Measurements from ENCODE around the gene IDNK. TPM values are rescaled to one million over a fixed set of nuclear protein-coding genes. Genes with fewer than 3 reads are reported as not detected.

Gene IDNK
- 0.38 and 0.48 TPM in 2 replicates for total RNA-seq (2021; fragmentation: NEBNext Ultra II Directional; extraction: Animal tissue kit (Norgen Biotek cat#: 25700))
- polyA plus RNA-seq (2011; rRNA removed): 0.27 and 0.29 TPM in 2 replicates
- polyA plus RNA-seq (2011; cell fraction: cytosol; rRNA removed): 0.54 TPM
- 0.57 TPM for polyA plus RNA-seq (2011; cell fraction: nucleus; rRNA removed)
- polyA plus RNA-seq (2012, experiment 1 of 2): 0.47 to 1.3 TPM (median 0.80 TPM) in 4 replicates
- 0.50 TPM for polyA plus RNA-seq (2012, experiment 2 of 2)
- polyA plus RNA-seq (2013, experiment 1 of 2): 0.51 TPM
- polyA plus RNA-seq (2013, experiment 2 of 2): 0.53 TPM
- polyA minus RNA-seq (2011; rRNA and poly(A)+ RNA removed): 0.20 and 0.22 TPM in 2 replicates
- not detected for polyA minus RNA-seq (2011; cell fraction: cytosol; rRNA and poly(A)+ RNA removed)
- polyA minus RNA-seq (2011; cell fraction: nucleus; rRNA and poly(A)+ RNA removed): not detected
- long read RNA-seq, experiment 1: 0 reads
- long read RNA-seq, experiment 2: 0 reads

DNA sequence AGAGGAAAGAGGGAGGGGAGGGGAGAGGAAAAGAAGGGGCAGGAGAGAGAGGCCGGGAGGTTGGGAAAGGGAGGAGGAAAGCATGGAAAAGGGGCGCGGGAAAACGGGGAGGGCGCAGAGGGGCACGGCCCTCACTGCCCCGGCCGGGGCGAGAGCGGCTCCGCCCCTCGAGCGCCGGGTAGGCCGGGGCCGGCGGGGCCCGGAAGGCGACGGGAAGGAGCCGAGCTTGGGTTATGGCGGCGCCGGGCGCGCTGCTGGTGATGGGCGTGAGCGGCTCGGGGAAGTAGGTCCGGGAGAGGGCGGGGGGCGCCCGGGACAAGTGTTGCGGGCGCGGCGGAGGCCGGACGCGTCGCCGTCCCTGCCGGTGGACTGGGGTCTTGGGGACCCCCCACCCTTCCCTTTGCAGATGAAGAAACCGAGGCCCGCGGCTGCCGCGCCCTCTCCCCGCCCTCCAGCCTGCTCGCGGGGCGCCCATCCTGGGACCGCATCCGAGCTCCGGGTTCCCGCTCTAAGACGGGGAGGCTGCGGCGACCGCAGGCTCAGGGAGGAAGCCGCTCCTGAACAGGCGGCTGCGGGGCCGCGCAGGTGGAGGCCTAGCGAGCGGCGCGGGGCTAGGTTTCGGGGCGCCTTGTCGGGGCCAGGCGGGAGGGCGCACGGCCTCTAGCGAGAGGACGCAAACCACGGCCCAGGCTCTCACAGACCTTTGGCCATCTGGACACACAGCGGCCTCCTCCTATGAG lies at the start of gene IDNK:
Gene IDNK, plus strand, starts transcription at position 205 of the 740 bp plus-strand sequence. Its CDS starts 29 bp downstream, at position 234.
- H2BK15ac ChIP-seq (ENCODE audit: low read length): 0 out of 2 replicates have a peak within 1 kb of the TSS, but pooled peaks have one; percentile 61
- no peak within 1 kb of the TSS for H3K14ac ChIP-seq (ENCODE audit: insufficient read length)
- H3K4me1 ChIP-seq (replicated peaks in 1 of 4; ENCODE audit: control insufficient read depth in 3 of 4, insufficient read depth in 4 of 4, low read length in 3 of 4): peaks cover 0 to 2% (median 0%) of the 10 kb centered on the region in 4 experiments; a peak in 3 of 7 replicates
- H4K8ac ChIP-seq (ENCODE audit: extremely low read depth, insufficient read depth, low read length): peak within 1 kb of the TSS; percentile 94
- H4K20me1 ChIP-seq (replicated peaks in 1 of 2; ENCODE audit: control insufficient read depth in 1 of 2, insufficient read depth in 2 of 2, low read length in 2 of 2): no peaks in the 10 kb centered on the region
- peak within 1 kb of the TSS; percentile 71 for H3K18ac ChIP-seq (ENCODE audit: extremely low read depth, low read length)
- H3K4ac ChIP-seq (replicated peaks; ENCODE audit: insufficient read length, low read depth, low read length): no peak within 1 kb of the TSS
- POLR2A ChIA-PET (ENCODE audit: partially characterized antibody): interaction anchor here (0.6 to 1.6 kb wide), 7 partner anchors 8 to 357 kb away, joined by 3 to 4 read pairs (median 3); partner anchors contain the start of genes HNRNPK and RMI1
- peak within 1 kb of the TSS; percentile 68 to 84 for H3K4me2 ChIP-seq (ENCODE audit: insufficient read depth in 1 of 2, low read depth in 2 of 2, low read length in 2 of 2)
- H2AFZ ChIP-seq (ENCODE audit: low read length): peak within 1 kb of the TSS; percentile 70; the same call in 1 of the 2 replicates
- H3K36me3 ChIP-seq (ENCODE audit: control insufficient read depth in 2 of 4, insufficient read depth in 4 of 4, low read length in 3 of 4): no peaks in the 10 kb centered on the region
- H3K79me1 ChIP-seq (ENCODE audit: low read depth, low read length): no peaks in the 10 kb centered on the region
- H3K79me2 ChIP-seq (ENCODE audit: control insufficient read depth in 1 of 2, insufficient read depth in 2 of 2, low read length in 2 of 2): no peaks in the 10 kb centered on the region
- no peak within 1 kb of the TSS for H2AK5ac ChIP-seq (ENCODE audit: low read depth, low read length)
- no peak within 1 kb of the TSS for H3K23ac ChIP-seq (ENCODE audit: insufficient read length)
- WGBS, 2 experiments (ENCODE audit: extremely low coverage in 1 of 2, insufficient coverage in 1 of 2, insufficient read length in 1 of 2, insufficient replicate concordance in 2 of 2, low coverage in 1 of 2, low lambda C conversion rate in 2 of 2, missing lambda C conversion rate in 1 of 2): 2% methylated on average over 33 of the region's 79 CpGs; no CpG with 5 or more reads in 1 of the 2 experiments
- no peak within 1 kb of the TSS for H4K5ac ChIP-seq (ENCODE audit: insufficient read length, low read depth, low read length)
- CTCF ChIA-PET (ENCODE audit: partially characterized antibody): interaction anchor here (0.9 to 2.9 kb wide), 9 partner anchors 10 to 290 kb away, joined by 3 to 18 read pairs (median 4); no protein-coding TSS in a partner anchor
- H3K23me2 ChIP-seq (ENCODE audit: low read depth, low read length): peaks cover 5% of the 10 kb centered on the region; the same call in 1 of the 2 replicates
- H3K27ac ChIP-seq (ENCODE audit: low read depth, low read length): no peak within 1 kb of the TSS
- peak within 1 kb of the TSS; percentile 52; the same call in 1 of the 2 replicates for H2BK5ac ChIP-seq (ENCODE audit: low read depth, low read length)
- H3K4me3 ChIP-seq (ENCODE audit: extremely low read depth in 1 of 4, insufficient read depth in 2 of 4, low read depth in 3 of 4, low read length in 4 of 4): peak within 1 kb of the TSS; percentile 73 to 74 (median 74)
- no peak within 1 kb of the TSS for H2BK120ac ChIP-seq (replicated peaks; ENCODE audit: low read depth, low read length)
- no peak within 1 kb of the TSS for H4K91ac ChIP-seq (replicated peaks; ENCODE audit: insufficient read length, low read length)
- no peak within 1 kb of the TSS for H2BK12ac ChIP-seq (ENCODE audit: low read depth, low read length)
- FAIRE-seq (no peak), DNase-seq (ENCODE audit: low read depth in 1 of 2, low spot score in 2 of 2) (peak in 1 of 2 experiments; percentile 78)
- no peak within 1 kb of the TSS for H2BK20ac ChIP-seq (ENCODE audit: low read length)
- H3K9ac ChIP-seq (replicated peaks in 1 of 4; ENCODE audit: extremely low read depth in 1 of 4, low read depth in 3 of 4, low read length in 3 of 4): peak within 1 kb of the TSS; percentile 58 to 83 (median 70)
- no peaks in the 10 kb centered on the region; a peak in 1 of 7 replicates for H3K27me3 ChIP-seq (replicated peaks in 1 of 4; ENCODE audit: control insufficient read depth in 3 of 4, extremely low read depth in 1 of 4, insufficient read depth in 3 of 4, low read length in 3 of 4)
- H3K56ac ChIP-seq (replicated peaks; ENCODE audit: insufficient read length, low read depth, low read length): no peak within 1 kb of the TSS
- H3K9me3 ChIP-seq (ENCODE audit: insufficient read depth in 2 of 2, low read depth in 1 of 2, low read length in 1 of 2): no peaks in the 10 kb centered on the region
- TF ChIP-seq, protein P1, sequence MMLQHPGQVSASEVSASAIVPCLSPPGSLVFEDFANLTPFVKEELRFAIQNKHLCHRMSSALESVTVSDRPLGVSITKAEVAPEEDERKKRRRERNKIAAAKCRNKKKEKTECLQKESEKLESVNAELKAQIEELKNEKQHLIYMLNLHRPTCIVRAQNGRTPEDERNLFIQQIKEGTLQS (IDR thresholded peaks at IDR 0.05; ENCODE audit: insufficient read depth, low read depth, low read length): no peak
- no peak for TF ChIP-seq HDAC6 (IDR thresholded peaks at IDR 0.05; ENCODE audit: low read depth, low read length)
- no peak for TF ChIP-seq CBX5 (IDR thresholded peaks at IDR 0.05; ENCODE audit: low read depth, low read length)
- TF ChIP-seq, protein P2, sequence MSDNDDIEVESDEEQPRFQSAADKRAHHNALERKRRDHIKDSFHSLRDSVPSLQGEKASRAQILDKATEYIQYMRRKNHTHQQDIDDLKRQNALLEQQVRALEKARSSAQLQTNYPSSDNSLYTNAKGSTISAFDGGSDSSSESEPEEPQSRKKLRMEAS (IDR thresholded peaks at IDR 0.05): no peak
- TF ChIP-seq POLR2AphosphoS5 (IDR thresholded peaks at IDR 0.05; ENCODE audit: low read depth, low read length): no peak; the same call in 1 of the 2 replicates
- TF ChIP-seq SAP30 (IDR thresholded peaks at IDR 0.05; ENCODE audit: insufficient read depth, insufficient replicate concordance, low read length): no peak
- no peak for TF ChIP-seq JUND (IDR thresholded peaks at IDR 0.05; ENCODE audit: low read length)
- peak; percentile 92 for TF ChIP-seq ASH2L (IDR thresholded peaks at IDR 0.05; ENCODE audit: low read length)

Measured in H1 (cell line).